ENCODE results near the gene USP27X. TPM values are rescaled to one million over a fixed set of nuclear protein-coding genes. Genes with fewer than 3 reads are reported as not detected.

The USP27X gene
- total and polyA plus RNA-seq, 4 donors = 0.26 to 4.7 (median 1.2) TPM

DNA sequence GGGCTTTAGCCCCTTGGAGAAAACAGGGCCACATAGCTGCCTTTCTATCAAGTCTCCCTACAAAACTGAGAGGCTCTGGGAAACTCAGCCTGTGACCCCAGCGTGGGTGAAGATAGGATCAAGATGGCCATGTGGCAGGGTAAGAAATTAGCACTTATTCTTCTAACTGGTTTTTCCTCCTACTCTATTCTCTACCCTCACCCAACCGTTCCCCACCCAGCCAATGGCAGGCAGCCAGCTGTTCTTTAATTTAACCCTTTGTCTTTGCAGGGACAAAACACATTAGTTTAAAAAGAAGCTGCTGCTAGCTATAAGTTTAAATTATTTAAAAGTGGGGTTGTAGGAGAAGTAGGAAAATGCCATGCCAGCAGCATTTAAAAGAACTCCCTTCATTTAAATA lies 45.9 kb downstream of the USP27X start:
- TF ChIP-seq HNF4G (IDR thresholded peaks at IDR 0.05) = no peak
- TF ChIP-seq, protein P1, sequence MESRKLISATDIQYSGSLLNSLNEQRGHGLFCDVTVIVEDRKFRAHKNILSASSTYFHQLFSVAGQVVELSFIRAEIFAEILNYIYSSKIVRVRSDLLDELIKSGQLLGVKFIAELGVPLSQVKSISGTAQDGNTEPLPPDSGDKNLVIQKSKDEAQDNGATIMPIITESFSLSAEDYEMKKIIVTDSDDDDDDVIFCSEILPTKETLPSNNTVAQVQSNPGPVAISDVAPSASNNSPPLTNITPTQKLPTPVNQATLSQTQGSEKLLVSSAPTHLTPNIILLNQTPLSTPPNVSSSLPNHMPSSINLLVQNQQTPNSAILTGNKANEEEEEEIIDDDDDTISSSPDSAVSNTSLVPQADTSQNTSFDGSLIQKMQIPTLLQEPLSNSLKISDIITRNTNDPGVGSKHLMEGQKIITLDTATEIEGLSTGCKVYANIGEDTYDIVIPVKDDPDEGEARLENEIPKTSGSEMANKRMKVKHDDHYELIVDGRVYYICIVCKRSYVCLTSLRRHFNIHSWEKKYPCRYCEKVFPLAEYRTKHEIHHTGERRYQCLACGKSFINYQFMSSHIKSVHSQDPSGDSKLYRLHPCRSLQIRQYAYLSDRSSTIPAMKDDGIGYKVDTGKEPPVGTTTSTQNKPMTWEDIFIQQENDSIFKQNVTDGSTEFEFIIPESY (IDR thresholded peaks at IDR 0.05) = no peak
- TF ChIP-seq, protein P2, sequence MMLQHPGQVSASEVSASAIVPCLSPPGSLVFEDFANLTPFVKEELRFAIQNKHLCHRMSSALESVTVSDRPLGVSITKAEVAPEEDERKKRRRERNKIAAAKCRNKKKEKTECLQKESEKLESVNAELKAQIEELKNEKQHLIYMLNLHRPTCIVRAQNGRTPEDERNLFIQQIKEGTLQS (IDR thresholded peaks at IDR 0.05) = no peak
- TF ChIP-seq, protein P3, sequence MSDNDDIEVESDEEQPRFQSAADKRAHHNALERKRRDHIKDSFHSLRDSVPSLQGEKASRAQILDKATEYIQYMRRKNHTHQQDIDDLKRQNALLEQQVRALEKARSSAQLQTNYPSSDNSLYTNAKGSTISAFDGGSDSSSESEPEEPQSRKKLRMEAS (IDR thresholded peaks at IDR 0.05) = no peak
- TF ChIP-seq TAF1 (conservative IDR thresholded peaks at IDR 0.05) = no peak
- no peak for TF ChIP-seq RAD21 (IDR thresholded peaks at IDR 0.05)
- peaks cover 0 to 6% (median 2%) of the 10 kb centered on the region in 4 donors for H3K4me1 ChIP-seq (ENCODE audit: control insufficient read depth in 4 of 4, insufficient read depth in 4 of 4, low read length in 3 of 4)
- no peaks in the 10 kb centered on the region for H3K9me3 ChIP-seq (ENCODE audit: control insufficient read depth in 4 of 4, low read length in 3 of 4)
- no peaks in the 10 kb centered on the region for H3K27me3 ChIP-seq (ENCODE audit: control insufficient read depth in 4 of 4, insufficient read depth in 4 of 4, low read length in 3 of 4)
- no peak for DNase-seq (ENCODE audit: low spot score)
- WGBS = 57% methylated on average over 2 of the region's 2 CpGs
- no peak overlapping the region for H3K27ac ChIP-seq (ENCODE audit: low read depth in 1 of 2, low read length in 2 of 2)
- H3K4me3 ChIP-seq (ENCODE audit: low read depth in 1 of 3, low read length in 3 of 3) = no peak overlapping the region
- no peak overlapping the region for H3K9ac ChIP-seq (ENCODE audit: low read depth in 1 of 2, low read length in 2 of 2)
- peaks cover 0 to 1% (median 0%) of the 10 kb centered on the region in 4 donors for H3K36me3 ChIP-seq (ENCODE audit: control insufficient read depth in 4 of 4, insufficient read depth in 3 of 4, low read depth in 1 of 4, low read length in 3 of 4)

DNA sequence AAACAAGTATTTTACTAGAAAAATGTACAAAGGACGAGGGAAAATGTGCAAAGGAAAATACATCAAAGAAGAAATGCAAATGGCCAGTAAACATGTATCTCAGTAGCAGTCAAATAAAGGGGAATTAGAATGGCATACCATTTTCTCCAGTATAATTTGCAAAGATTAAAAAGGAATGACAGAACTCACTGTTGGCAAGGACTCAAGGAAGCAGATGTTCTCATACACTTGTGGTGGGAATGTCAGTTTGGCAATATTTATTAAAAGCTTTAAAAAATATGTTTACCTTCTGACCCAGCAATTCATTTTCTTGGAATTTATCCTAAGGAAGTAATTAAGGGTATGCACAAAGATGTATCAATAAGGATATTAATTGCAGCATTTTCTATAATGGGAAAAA lies 50.8 kb downstream of the USP27X start:
- H3K9me3 ChIP-seq (ENCODE audit: control insufficient read depth in 4 of 4, low read length in 3 of 4) = no peaks in the 10 kb centered on the region
- peaks cover 0 to 1% (median 0%) of the 10 kb centered on the region in 4 donors for H3K36me3 ChIP-seq (ENCODE audit: control insufficient read depth in 4 of 4, insufficient read depth in 3 of 4, low read depth in 1 of 4, low read length in 3 of 4)
- H3K27ac ChIP-seq (ENCODE audit: low read depth in 1 of 2, low read length in 2 of 2) = no peak overlapping the region
- 77% methylated on average over 1 of the region's 1 CpG for WGBS
- no peaks in the 10 kb centered on the region for H3K4me1 ChIP-seq (ENCODE audit: control insufficient read depth in 4 of 4, insufficient read depth in 4 of 4, low read length in 3 of 4)
- DNase-seq (ENCODE audit: low spot score) = no peak
- TF ChIP-seq RAD21 (IDR thresholded peaks at IDR 0.05) (no peak), FOXA2 (IDR thresholded peaks at IDR 0.05) (no peak), RXRA (IDR thresholded peaks at IDR 0.05) (no peak), TAF1 (conservative IDR thresholded peaks at IDR 0.05) (no peak), NR2F2 (IDR thresholded peaks at IDR 0.05) (no peak), GABPA (IDR thresholded peaks at IDR 0.05 in 1 of 2, conservative IDR thresholded peaks at IDR 0.05 in 1 of 2) (no peak), EGR1 (IDR thresholded peaks at IDR 0.05; ENCODE audit: low read depth in 2 of 2) (no peak)
- TF ChIP-seq, protein P1 (IDR thresholded peaks at IDR 0.05) = no peak
- TF ChIP-seq, protein P2 (IDR thresholded peaks at IDR 0.05) = no peak
- TF ChIP-seq, protein P4, sequence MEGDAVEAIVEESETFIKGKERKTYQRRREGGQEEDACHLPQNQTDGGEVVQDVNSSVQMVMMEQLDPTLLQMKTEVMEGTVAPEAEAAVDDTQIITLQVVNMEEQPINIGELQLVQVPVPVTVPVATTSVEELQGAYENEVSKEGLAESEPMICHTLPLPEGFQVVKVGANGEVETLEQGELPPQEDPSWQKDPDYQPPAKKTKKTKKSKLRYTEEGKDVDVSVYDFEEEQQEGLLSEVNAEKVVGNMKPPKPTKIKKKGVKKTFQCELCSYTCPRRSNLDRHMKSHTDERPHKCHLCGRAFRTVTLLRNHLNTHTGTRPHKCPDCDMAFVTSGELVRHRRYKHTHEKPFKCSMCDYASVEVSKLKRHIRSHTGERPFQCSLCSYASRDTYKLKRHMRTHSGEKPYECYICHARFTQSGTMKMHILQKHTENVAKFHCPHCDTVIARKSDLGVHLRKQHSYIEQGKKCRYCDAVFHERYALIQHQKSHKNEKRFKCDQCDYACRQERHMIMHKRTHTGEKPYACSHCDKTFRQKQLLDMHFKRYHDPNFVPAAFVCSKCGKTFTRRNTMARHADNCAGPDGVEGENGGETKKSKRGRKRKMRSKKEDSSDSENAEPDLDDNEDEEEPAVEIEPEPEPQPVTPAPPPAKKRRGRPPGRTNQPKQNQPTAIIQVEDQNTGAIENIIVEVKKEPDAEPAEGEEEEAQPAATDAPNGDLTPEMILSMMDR (IDR thresholded peaks at IDR 0.05; ENCODE audit: low read depth, low read length, missing input control) = no peak
- TF ChIP-seq, protein P5, sequence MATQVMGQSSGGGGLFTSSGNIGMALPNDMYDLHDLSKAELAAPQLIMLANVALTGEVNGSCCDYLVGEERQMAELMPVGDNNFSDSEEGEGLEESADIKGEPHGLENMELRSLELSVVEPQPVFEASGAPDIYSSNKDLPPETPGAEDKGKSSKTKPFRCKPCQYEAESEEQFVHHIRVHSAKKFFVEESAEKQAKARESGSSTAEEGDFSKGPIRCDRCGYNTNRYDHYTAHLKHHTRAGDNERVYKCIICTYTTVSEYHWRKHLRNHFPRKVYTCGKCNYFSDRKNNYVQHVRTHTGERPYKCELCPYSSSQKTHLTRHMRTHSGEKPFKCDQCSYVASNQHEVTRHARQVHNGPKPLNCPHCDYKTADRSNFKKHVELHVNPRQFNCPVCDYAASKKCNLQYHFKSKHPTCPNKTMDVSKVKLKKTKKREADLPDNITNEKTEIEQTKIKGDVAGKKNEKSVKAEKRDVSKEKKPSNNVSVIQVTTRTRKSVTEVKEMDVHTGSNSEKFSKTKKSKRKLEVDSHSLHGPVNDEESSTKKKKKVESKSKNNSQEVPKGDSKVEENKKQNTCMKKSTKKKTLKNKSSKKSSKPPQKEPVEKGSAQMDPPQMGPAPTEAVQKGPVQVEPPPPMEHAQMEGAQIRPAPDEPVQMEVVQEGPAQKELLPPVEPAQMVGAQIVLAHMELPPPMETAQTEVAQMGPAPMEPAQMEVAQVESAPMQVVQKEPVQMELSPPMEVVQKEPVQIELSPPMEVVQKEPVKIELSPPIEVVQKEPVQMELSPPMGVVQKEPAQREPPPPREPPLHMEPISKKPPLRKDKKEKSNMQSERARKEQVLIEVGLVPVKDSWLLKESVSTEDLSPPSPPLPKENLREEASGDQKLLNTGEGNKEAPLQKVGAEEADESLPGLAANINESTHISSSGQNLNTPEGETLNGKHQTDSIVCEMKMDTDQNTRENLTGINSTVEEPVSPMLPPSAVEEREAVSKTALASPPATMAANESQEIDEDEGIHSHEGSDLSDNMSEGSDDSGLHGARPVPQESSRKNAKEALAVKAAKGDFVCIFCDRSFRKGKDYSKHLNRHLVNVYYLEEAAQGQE (IDR thresholded peaks at IDR 0.05) = no peak
- H3K27me3 ChIP-seq (ENCODE audit: control insufficient read depth in 4 of 4, insufficient read depth in 4 of 4, low read length in 3 of 4) = no peaks in the 10 kb centered on the region
- no peak overlapping the region for H3K9ac ChIP-seq (ENCODE audit: low read depth in 1 of 2, low read length in 2 of 2)
- no peak overlapping the region for H3K4me3 ChIP-seq (ENCODE audit: low read depth in 1 of 3, low read length in 3 of 3)

Data from liver (tissue), 9 donors.